NCI-H2107 (cell line): ENCODE measurements around the gene ZNF831.

Experiments
- DNase-seq: peaks from one replicate; lab custom pipeline; 2025; lab: John Stamatoyannopoulos, UW

Gene ZNF831

GRCh38 chr20:59141818-59142581 is 21.6 kb upstream of the ZNF831 start:
- no peak for DNase-seq

GRCh38 chr20:59143326-59143725 is 20.3 kb upstream of the ZNF831 start:
- DNase-seq, result no peak

GRCh38 chr20:59144179-59144830 is 19.3 kb upstream of the ZNF831 start:
- no peak for DNase-seq

DNA sequence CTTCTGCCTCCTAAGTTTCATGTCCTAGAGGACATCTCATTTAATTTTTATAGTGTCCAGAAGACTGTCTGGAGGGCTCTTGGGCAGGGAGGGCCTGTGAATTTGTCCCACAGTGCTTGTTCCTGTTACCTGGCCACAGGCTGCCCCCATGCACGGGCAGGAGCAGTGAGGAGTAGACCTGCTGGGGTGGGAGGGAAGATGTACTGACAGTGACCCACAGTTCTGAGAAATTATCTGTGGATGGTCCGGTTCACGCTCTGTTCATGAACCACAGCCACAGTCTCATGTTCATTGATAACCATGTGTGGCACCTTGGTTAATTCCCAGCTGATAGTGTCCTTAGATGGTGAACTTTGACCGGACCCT is 18.8 kb upstream of the ZNF831 start:
- DNase-seq, result no peak

DNA sequence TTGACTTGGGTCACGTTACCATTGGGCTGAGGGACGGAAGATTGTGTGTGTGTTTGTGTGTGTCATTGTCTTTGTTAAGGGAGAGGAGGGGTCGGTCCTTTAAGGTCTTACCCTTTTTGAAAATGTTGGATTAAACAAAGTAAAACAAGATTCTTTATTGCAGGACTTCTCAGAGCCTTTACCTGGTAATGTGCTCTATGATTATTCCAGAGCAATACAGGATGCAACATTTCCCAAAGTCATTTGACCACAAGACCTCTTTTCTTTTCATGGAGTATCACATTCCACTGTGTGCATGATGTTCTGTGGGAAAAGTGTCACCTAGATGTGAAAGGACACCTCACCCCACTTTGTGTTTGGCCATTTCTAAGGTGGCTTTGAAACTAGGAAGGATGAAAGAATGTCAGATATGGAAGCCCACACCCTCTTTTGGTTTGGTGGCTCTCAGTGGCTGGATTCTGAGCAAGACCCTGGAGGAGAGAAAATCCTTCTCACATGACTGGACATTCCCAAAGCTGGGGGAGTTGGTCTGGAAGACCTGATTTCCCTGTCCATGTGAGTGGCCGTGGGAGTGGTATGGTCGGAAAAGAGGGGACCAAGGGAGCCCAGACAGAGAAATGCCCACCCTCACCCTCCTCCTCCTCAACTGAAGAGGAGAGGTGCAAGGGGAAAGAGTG is 18.2 kb upstream of the ZNF831 start:
- DNase-seq, result no peak

DNA sequence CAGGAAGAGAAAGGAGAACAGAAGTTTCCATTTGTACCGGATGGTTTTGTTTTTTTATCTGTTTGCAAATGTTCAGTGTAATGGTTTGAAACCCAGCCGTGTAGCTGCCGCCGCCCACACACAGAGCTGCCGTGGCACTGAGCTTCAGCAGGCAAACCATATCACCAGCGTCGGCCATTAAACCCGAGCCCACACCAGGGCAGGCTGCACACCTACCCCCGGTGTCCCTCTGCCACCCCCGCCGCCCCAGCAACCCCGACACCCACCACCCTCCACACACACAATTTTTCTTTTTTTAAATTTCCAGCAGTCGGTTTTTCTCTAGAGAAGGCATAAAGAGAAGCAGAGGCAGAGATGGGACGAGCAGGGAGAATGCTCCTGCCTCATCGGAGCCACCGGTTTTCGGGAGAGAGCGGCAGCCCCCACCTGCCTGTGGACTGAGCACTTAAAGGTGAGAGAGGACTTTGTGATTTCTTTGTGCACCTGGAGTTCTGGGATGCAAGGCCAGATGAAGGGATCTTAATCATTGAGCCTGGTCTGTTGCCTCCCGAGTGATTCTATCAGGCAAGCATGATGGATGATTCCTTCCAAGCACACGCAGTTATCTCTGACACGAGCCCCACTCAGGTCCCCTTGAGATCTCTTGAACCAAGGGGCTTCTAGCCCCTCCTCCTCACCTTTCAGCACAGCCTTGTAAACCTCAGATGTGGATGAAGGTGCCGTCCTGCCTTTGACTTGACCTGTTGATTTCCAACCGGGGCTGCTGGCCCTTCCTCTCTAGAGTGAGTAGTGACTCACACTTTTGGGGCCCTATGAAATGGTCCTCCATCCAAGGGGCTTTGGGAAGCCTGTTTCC is 17.5 kb upstream of the ZNF831 start:
- DNase-seq, result no peak

DNA sequence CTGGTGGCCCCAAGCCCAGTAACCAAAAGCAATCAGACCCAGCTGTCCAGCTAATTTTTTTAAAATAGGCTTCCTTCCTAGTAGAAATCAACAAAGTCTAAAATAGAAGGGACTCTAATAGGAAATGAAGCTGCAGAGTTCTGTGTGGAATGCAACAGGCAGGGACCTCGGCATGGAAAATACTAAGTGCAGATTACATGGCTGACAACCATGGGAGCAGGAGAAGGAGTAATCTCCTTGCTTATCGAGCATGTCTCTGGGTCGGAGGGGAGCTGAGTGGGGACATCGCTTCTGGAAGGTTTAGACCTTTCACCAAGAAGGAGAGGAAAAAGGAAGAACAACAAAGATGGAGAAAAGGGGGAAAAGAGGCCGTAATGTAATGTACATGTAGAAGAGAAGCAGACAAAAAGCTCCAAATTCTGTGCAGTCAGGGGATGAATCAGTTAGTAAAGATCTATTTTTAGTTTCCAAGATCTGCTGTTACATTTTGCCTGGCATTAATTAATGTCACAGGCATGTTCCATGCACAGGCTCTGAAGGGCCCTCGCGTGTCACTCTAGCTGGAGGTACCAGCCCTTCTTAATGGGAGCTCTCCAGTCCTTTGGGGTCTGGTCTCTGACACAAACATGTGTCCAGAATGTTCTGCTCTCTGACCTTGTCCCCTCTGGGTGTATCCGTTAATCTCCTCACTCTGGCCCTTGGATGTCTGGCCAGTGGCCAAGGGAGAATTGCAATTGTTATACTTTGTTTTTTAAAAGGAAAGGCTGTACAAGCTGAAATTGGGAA is 16.6 kb upstream of the ZNF831 start:
- no peak for DNase-seq

GRCh38 chr20:59147586-59147985 is 16.0 kb upstream of the ZNF831 start:
- no peak for DNase-seq

DNA sequence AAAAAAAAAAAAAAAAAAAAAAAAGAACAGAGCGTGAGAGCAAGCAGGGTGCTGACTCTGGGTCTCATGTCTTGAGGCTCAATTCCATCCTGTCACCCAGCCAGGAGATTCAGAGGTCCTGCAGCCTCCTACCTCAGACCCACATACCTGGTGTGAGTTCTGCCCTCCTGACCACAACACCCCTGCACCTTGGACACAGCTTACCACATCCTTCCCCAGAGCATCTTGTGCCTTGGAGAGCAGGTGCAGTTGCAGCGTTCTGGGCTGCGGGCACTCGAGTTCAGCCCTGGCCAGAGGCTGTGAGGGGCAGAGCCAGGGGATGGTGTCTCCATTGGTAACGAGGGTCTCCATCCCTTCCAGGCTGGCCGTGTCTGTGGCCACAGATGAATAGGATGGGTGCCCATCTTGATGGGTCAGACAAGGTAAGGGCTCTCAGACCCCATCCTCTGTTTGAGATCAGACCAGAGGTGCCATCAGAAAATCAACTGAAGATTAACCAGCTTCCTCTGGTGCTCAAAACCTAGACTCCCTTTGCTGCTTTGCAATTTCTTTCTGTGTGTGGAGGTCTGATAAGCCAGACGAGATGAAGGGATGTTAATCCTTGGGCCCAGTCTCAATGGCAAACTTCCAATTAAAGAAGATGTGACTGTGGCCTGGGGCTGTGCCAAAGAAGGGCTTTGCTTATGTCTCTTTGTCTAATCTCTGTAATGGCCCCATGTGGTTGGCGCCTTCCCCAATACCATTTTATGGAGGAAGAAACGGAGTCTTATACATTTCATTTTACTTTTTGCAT is 14.7 kb upstream of the ZNF831 start:
- no peak for DNase-seq

- no peak for DNase-seq
Observed at GRCh38 chr20:59149678-59150504, 13.7 kb upstream of the ZNF831 start.

- DNase-seq, result no peak
Observed at GRCh38 chr20:59150821-59151251, 12.8 kb upstream of the ZNF831 start.

DNA sequence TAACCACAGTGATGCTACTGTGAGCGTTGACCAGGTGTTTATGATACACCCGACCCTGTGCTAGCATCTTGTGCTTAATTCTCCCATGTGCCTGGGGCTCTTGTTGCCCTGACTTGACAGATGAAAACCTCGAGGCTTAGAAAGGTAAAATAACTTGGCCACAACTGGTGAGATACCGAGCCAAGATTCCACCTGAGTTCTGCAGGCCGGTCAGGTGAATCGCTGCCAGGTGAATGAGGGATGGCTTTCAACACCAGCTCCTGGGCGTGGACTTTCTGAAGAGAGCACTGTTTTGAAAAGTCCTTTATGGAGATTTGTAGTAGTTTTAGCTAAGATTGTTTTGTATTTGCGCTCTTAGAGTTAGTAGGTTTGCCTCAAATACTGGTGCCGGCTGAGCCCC is 12.2 kb upstream of the ZNF831 start:
- DNase-seq, result no peak

DNA sequence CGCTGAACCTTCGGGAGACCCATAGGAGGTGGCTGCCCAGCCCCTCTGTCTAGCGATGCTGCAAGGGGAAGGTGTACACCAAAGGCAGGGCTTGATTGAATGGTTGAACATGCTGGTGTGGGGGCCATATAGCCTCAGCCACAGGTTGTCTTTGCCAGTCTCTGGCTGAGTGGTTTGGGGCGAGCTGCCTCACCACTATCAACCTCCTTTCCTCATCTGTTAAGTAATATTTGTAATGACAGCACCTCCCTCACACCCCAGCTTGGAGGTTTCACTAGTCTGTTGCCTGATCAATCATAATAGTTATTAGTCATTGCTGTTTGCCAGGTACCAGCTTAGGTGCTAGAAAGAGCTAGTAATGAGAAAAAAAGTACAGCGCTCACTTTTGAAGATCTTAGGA is 11.8 kb upstream of the ZNF831 start:
- no peak for DNase-seq

GRCh38 chr20:59152559-59153354 is 10.9 kb upstream of the ZNF831 start:
- peak; percentile 20 for DNase-seq

GRCh38 chr20:59153355-59153681 is 10.3 kb upstream of the ZNF831 start:
- DNase-seq, result no peak

GRCh38 chr20:59153832-59154231 is 9.8 kb upstream of the ZNF831 start:
- DNase-seq, result no peak

DNA sequence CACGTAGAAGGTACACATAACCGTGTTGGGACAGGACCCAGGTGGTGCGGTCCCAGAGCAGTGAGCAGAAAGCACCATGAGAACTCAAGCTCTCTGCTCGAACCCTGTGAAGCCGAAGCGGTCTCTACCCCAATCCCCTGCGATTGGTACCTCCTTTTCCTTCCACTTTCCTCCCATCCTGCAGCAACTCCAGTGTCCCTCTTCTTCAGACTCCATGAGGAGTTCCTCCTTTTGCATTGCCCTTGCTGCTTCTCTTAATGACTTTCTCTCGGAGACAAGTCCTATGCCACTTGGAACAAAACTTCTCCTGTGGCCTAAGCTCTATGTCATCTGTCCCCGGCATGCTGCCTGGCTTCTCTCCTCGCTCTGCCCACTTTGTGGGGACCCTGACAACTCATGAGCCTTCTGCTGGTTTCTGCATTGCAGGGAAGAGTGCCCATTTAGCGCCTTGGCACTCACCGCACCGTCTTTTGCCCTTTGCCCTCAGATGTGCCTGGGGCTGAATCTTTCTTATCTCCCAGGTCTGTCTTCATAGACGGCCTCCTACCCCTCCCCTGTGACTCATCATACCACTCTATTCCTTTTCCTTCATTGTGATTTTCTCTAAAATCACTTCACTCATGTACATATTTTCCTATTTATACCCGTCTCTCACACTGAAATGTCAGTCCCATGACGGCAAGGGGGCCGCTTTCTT is 9.2 kb upstream of the ZNF831 start:
- DNase-seq, result no peak

DNA sequence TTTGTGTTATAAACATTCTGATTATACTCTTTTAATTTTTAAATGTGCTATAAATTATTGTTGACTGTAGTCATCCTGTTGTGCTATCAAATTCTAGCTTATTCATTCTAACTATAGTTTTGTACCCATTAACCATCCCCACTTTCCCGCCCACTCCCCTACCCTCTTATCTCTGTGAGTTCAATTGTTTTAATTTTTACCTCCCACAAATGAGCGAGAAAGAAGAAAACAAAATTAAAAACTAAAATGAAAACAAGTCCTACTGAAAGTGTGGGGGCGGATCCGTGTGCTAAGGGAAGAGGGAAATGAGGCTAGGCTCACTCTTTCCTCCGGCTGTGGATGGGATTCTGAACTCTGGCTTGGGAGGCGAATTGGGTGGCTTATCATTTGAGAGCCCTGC is 6.6 kb upstream of the ZNF831 start:
- no peak for DNase-seq
